Transverse colon (tissue), 4 donors: ENCODE measurements around the gene SLC24A3.

Experiments used
- EP300 ChIP-seq: sonication (generic); formaldehyde crosslinking; IDR thresholded peaks from one replicate; pipeline ENCODE4 v1.6.1; 2017; ENCODE audit warnings: antibody characterized with exemption, low read depth
- POLR2A ChIP-seq: fragments of 450-650 bp; IDR thresholded peaks from one replicate; pipeline ENCODE4 v1.6.1; 2016; ENCODE audit warnings: antibody characterized with exemption, mild to moderate bottlenecking, moderate library complexity
- POLR2AphosphoS5 ChIP-seq, 3 donors: sonication (generic); formaldehyde crosslinking; IDR thresholded peaks; one replicate each; pipeline ENCODE4 v1.6.1; 2016; ENCODE audit warnings: antibody characterized with exemption in 3 of 3
- TF ChIP-seq, protein P1 (sequence below), 5 experiments: fragments of 200-600 bp in 3 of 5; fragments of 450-650 bp in 2 of 5; sonication (generic) in 3 of 5; IDR thresholded peaks; 1 replicate in 2 of 5; 2 replicates in 3 of 5; pipeline ENCODE4 v1.5.1; 2016 to 2017; ENCODE audit warnings: antibody characterized with exemption in 5 of 5, inconsistent platforms in 3 of 5, mild to moderate bottlenecking in 2 of 5, moderate library complexity in 1 of 5

GRCh38 chr20:19423900-19424620 is 211.6 kb downstream of the SLC24A3 start:
- TF ChIP-seq, protein P1, sequence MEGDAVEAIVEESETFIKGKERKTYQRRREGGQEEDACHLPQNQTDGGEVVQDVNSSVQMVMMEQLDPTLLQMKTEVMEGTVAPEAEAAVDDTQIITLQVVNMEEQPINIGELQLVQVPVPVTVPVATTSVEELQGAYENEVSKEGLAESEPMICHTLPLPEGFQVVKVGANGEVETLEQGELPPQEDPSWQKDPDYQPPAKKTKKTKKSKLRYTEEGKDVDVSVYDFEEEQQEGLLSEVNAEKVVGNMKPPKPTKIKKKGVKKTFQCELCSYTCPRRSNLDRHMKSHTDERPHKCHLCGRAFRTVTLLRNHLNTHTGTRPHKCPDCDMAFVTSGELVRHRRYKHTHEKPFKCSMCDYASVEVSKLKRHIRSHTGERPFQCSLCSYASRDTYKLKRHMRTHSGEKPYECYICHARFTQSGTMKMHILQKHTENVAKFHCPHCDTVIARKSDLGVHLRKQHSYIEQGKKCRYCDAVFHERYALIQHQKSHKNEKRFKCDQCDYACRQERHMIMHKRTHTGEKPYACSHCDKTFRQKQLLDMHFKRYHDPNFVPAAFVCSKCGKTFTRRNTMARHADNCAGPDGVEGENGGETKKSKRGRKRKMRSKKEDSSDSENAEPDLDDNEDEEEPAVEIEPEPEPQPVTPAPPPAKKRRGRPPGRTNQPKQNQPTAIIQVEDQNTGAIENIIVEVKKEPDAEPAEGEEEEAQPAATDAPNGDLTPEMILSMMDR (IDR thresholded peaks at IDR 0.05) = no peak
- TF ChIP-seq POLR2A (no peak), EP300 (no peak), POLR2AphosphoS5 (IDR thresholded peaks at IDR 0.05) (no peak)
